H9 (cell line): ENCODE results near the gene SPTBN4. TPM values are rescaled to one million over a fixed set of nuclear protein-coding genes. Genes with fewer than 3 reads are reported as not detected.

Experiments used
- DNase-seq: peaks from one replicate; pipeline ENCODE4 v3.0.0-alpha.2; 2017
- H2AFZ ChIP-seq: one replicate; pipeline ENCODE4 v1.6.1; 2013; ENCODE audit warnings: mild to moderate bottlenecking, low read length, control low read depth, moderate library complexity
- H2AK5ac ChIP-seq: 2 replicates; pipeline ENCODE4 v1.6.1; 2013; ENCODE audit warnings: low read length, control low read depth, mixed read lengths; ENCODE audit not compliant: insufficient read length
- H2BK120ac ChIP-seq: one replicate; pipeline ENCODE4 v1.6.1; 2013; ENCODE audit warnings: low read depth, mild to moderate bottlenecking, low read length, control low read depth, inconsistent platforms; ENCODE audit not compliant: poor library complexity, severe bottlenecking
- H2BK12ac ChIP-seq: 2 replicates; pipeline ENCODE4 v1.6.1; 2013; ENCODE audit warnings: low read length, control low read depth, mixed read lengths, low read depth; ENCODE audit not compliant: insufficient read length
- H2BK15ac ChIP-seq: 2 replicates; pipeline ENCODE4 v1.6.1; 2013; ENCODE audit warnings: low read depth, low read length, control low read depth
- H2BK20ac ChIP-seq: one replicate; pipeline ENCODE4 v1.6.1; 2013; ENCODE audit warnings: low read depth, mild to moderate bottlenecking, low read length, control low read depth, inconsistent platforms; ENCODE audit not compliant: poor library complexity, severe bottlenecking
- H2BK5ac ChIP-seq: 2 replicates; pipeline ENCODE4 v1.6.1; 2013; ENCODE audit warnings: low read length, control low read depth, mixed read lengths; ENCODE audit not compliant: insufficient read length
- H3K14ac ChIP-seq: 2 replicates; pipeline ENCODE4 v1.6.1; 2013; ENCODE audit warnings: low read length, control low read depth; ENCODE audit not compliant: insufficient read depth
- H3K18ac ChIP-seq: 2 replicates; pipeline ENCODE4 v1.6.1; 2013; ENCODE audit warnings: low read depth, mild to moderate bottlenecking, mixed read lengths, low read length, control low read depth; ENCODE audit not compliant: insufficient read length
- H3K23ac ChIP-seq: 2 replicates; pipeline ENCODE4 v1.6.1; 2013; ENCODE audit warnings: low read length, control low read depth, mixed read lengths, low read depth; ENCODE audit not compliant: insufficient read length
- H3K23me2 ChIP-seq: 2 replicates; pipeline ENCODE4 v1.6.1; 2013; ENCODE audit warnings: low read depth, mild to moderate bottlenecking, mixed read lengths, low read length, control low read depth; ENCODE audit not compliant: insufficient read length, poor library complexity, severe bottlenecking
- H3K27ac ChIP-seq: 2 replicates; pipeline ENCODE4 v1.5.1; 2013; ENCODE audit warnings: low read length, control low read depth, mixed read lengths, low read depth; ENCODE audit not compliant: insufficient read length
- H3K27me3 ChIP-seq: 2 replicates; pipeline ENCODE4 v1.6.1; 2013; ENCODE audit warnings: low read length, control low read depth, inconsistent platforms; ENCODE audit not compliant: insufficient read depth
- H3K4ac ChIP-seq: 2 replicates; pipeline ENCODE4 v1.6.1; 2013; ENCODE audit warnings: low read depth, mild to moderate bottlenecking, control low read depth, inconsistent platforms, low read length, moderate library complexity
- H3K4me1 ChIP-seq: 2 replicates; pipeline ENCODE4 v1.6.1; 2013; ENCODE audit warnings: low read length, control low read depth, inconsistent platforms; ENCODE audit not compliant: insufficient read depth
- H3K4me2 ChIP-seq: 2 replicates; pipeline ENCODE4 v1.6.1; 2013; ENCODE audit warnings: low read length, control low read depth, mixed read lengths; ENCODE audit not compliant: insufficient read length, insufficient read depth
- H3K56ac ChIP-seq: 2 replicates; pipeline ENCODE4 v1.6.1; 2013; ENCODE audit warnings: low read depth, mild to moderate bottlenecking, mixed read lengths, low read length, control low read depth; ENCODE audit not compliant: insufficient read length
- H3K79me1 ChIP-seq: 2 replicates; pipeline ENCODE4 v1.6.1; 2013; ENCODE audit warnings: low read depth, mild to moderate bottlenecking, moderate library complexity, low read length, control low read depth, inconsistent platforms; ENCODE audit not compliant: insufficient read depth, poor library complexity, severe bottlenecking
- H3K79me2 ChIP-seq: 2 replicates; pipeline ENCODE4 v1.6.1; 2013; ENCODE audit warnings: low read length, control low read depth, inconsistent platforms; ENCODE audit not compliant: insufficient read depth
- H3K9ac ChIP-seq: 2 replicates; pipeline ENCODE4 v1.6.1; 2013; ENCODE audit warnings: low read length, control low read depth, mixed read lengths; ENCODE audit not compliant: insufficient read length; ENCODE audit errors: extremely low read depth
- H3K9me3 ChIP-seq: one replicate; pipeline ENCODE4 v1.6.1; 2013; ENCODE audit warnings: low read depth, low read length, inconsistent platforms; ENCODE audit not compliant: control insufficient read depth
- H3T11ph ChIP-seq: one replicate; pipeline ENCODE4 v1.6.1; 2013; ENCODE audit warnings: mild to moderate bottlenecking, low read length, control low read depth, inconsistent platforms
- H4K20me1 ChIP-seq: one replicate; pipeline ENCODE4 v1.6.1; 2013; ENCODE audit not compliant: control insufficient read depth, insufficient read length, insufficient read depth
- H4K5ac ChIP-seq: 2 replicates; pipeline ENCODE4 v1.6.1; 2013; ENCODE audit warnings: low read depth, mild to moderate bottlenecking, mixed read lengths, low read length, control low read depth; ENCODE audit not compliant: insufficient read length
- H4K8ac ChIP-seq: replicated peaks from 2 replicates; pipeline ENCODE4 v1.6.1; 2013; ENCODE audit warnings: low read length, control low read depth, mixed read lengths, low read depth; ENCODE audit not compliant: insufficient read length
- H4K91ac ChIP-seq: 2 replicates; pipeline ENCODE4 v1.6.1; 2013; ENCODE audit warnings: low read depth, mild to moderate bottlenecking, moderate library complexity, mixed read lengths, low read length, control low read depth; ENCODE audit not compliant: insufficient read length
- H3K27ac Mint-ChIP-seq, 3 experiments: 2 replicates in 2 of 3; 3 replicates in 1 of 3; pipeline ENCODE4 v1.8.0; 2020 to 2021; ENCODE audit warnings: mixed read lengths in 3 of 3, mild to moderate bottlenecking in 1 of 3, moderate library complexity in 1 of 3
- H3K27me3 Mint-ChIP-seq: 2 replicates; pipeline ENCODE4 v1.8.0; 2021; ENCODE audit warnings: low read depth, mild to moderate bottlenecking, moderate library complexity, mixed read lengths
- H3K36me3 Mint-ChIP-seq, 3 experiments: 2 replicates in 2 of 3; 3 replicates in 1 of 3; pipeline ENCODE4 v1.8.0; 2020 to 2021; ENCODE audit warnings: low read depth in 3 of 3, mixed read lengths in 3 of 3; ENCODE audit not compliant: insufficient read depth in 1 of 3
- H3K4me1 Mint-ChIP-seq, 2 experiments: 2 replicates each; pipeline ENCODE4 v1.8.0; 2020; ENCODE audit warnings: mixed read lengths in 2 of 2
- H3K4me3 Mint-ChIP-seq, 2 experiments: 2 replicates in 1 of 2; 3 replicates in 1 of 2; pipeline ENCODE4 v1.8.0; 2020 to 2021; ENCODE audit warnings: mild to moderate bottlenecking in 2 of 2, mixed read lengths in 2 of 2, moderate library complexity in 1 of 2
- H3K9me3 Mint-ChIP-seq, 2 experiments: 2 replicates in 1 of 2; 3 replicates in 1 of 2; pipeline ENCODE4 v1.8.0; 2020; ENCODE audit warnings: mild to moderate bottlenecking in 2 of 2, mixed read lengths in 2 of 2, moderate library complexity in 1 of 2
- CTCF ChIP-seq: fragments of 200-600 bp; sonication (generic); conservative IDR thresholded peaks from 3 replicates; pipeline ENCODE4 v1.8.0; 2021; ENCODE audit warnings: antibody characterized with exemption, mild to moderate bottlenecking
- WGBS: extraction: QIAGEN DNeasy Blood & Tissue Kit; methylation state at CpG from one replicate; pipeline ENCODE4 v1.1.7; 2013; ENCODE audit warnings: missing lambda C conversion rate, low lambda C conversion rate, mixed read lengths; ENCODE audit not compliant: insufficient read length; ENCODE audit errors: extremely low coverage; 5-methylcytosine and 5-hydroxymethylcytosine counted together
- total RNA-seq: library from RNA; stranded (reverse); gene quantifications from 2 replicates; pipeline ENCODE4 v1.2.1, GENCODE V29; 2021

The SPTBN4 gene
- total RNA-seq, 1 experiment from 2014 or later: 2.9 TPM

DNA sequence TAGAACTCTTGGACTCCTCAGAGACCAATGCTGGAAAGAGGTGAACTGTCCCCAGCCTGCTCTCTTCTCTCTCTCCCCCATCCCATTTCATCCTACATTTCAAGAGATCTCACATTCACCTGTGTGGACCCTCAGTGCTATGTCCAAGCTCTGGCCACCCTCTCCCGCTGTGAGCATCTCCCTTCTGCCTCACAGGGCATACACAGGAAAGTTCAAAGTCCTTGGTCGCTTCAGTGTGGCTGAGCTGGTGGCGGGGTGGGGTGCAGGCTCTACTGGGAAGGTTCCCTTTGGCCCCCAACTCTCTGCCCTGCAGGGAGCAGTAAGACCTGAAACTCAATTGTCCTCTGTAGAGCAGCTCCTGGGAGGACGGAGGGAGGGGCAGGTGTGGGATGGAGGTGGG is 27.0 kb downstream of the SPTBN4 start:
- no peak overlapping the region for H2BK15ac ChIP-seq
- no peak overlapping the region for H3T11ph ChIP-seq
- no peak overlapping the region for H4K8ac ChIP-seq
- no peak overlapping the region for H3K4me3 Mint-ChIP-seq
- DNase-seq: no peak
- H3K4me1 Mint-ChIP-seq: no peaks in the 10 kb centered on the region
- no peaks in the 10 kb centered on the region for H3K9me3 ChIP-seq
- peaks cover 8 to 11% of the 10 kb centered on the region in 2 experiments; a peak in 4 of 5 replicates for H3K9me3 Mint-ChIP-seq
- TF ChIP-seq CTCF: no peak
- WGBS: no CpG with 5 or more reads among the region's 4 CpGs
- no peak overlapping the region for H3K9ac ChIP-seq
- no peak overlapping the region for H3K56ac ChIP-seq
- H4K91ac ChIP-seq: no peak overlapping the region
- H3K23ac ChIP-seq: no peak overlapping the region
- no peak overlapping the region for H3K27ac Mint-ChIP-seq
- H3K36me3 Mint-ChIP-seq: no peaks in the 10 kb centered on the region; a peak in 2 of 7 replicates
- H3K4ac ChIP-seq: no peak overlapping the region
- H3K4me1 ChIP-seq: no peaks in the 10 kb centered on the region
- H2BK120ac ChIP-seq: no peak overlapping the region
- no peak overlapping the region for H3K4me2 ChIP-seq
- H3K79me2 ChIP-seq: no peaks in the 10 kb centered on the region
- H3K27ac ChIP-seq: no peak overlapping the region
- no peak overlapping the region; the same call in 1 of the 2 replicates for H3K14ac ChIP-seq
- H4K20me1 ChIP-seq: no peaks in the 10 kb centered on the region
- no peak overlapping the region for H2AK5ac ChIP-seq
- no peaks in the 10 kb centered on the region for H3K27me3 ChIP-seq
- H4K5ac ChIP-seq: no peak overlapping the region
- H3K23me2 ChIP-seq: no peaks in the 10 kb centered on the region
- H2BK5ac ChIP-seq: no peak overlapping the region
- H2BK20ac ChIP-seq: no peak overlapping the region
- no peak overlapping the region for H2AFZ ChIP-seq
- no peak overlapping the region for H2BK12ac ChIP-seq
- H3K27me3 Mint-ChIP-seq: peaks cover 56% of the 10 kb centered on the region
- no peak overlapping the region for H3K18ac ChIP-seq
- H3K79me1 ChIP-seq: no peaks in the 10 kb centered on the region
